ENCODE data around the gene SFT2D1.

SFT2D1 gene

GRCh38 chr6:166277018-166277417 lies 65.3 kb downstream of the SFT2D1 start:
- TF ChIP-seq CTCF (IDR thresholded peaks at IDR 0.05; ENCODE audit: low read length, missing control alignments), result no peak
- peak; percentile 8 for DNase-seq (ENCODE audit: low read depth)
- no peak overlapping the region for H3K4me3 ChIP-seq (replicated peaks; ENCODE audit: low read depth, low read length)

- TF ChIP-seq CTCF (IDR thresholded peaks at IDR 0.05; ENCODE audit: low read length, missing control alignments), result peak; percentile 74
Observed at GRCh38 chr6:166275714-166276166, 66.6 kb downstream of the SFT2D1 start.

GRCh38 chr6:166274739-166275370 lies 67.5 kb downstream of the SFT2D1 start:
- no peak for TF ChIP-seq CTCF (IDR thresholded peaks at IDR 0.05; ENCODE audit: low read length, missing control alignments)
- H3K4me3 ChIP-seq (replicated peaks; ENCODE audit: low read depth, low read length), result no peak overlapping the region
- no peak for DNase-seq (ENCODE audit: low read depth)

More at GRCh38 chr6:166275714-166276166, 66.6 kb downstream of the SFT2D1 start:
- peak; percentile 50 for DNase-seq (ENCODE audit: low read depth)
- no peak overlapping the region for H3K4me3 ChIP-seq (replicated peaks; ENCODE audit: low read depth, low read length)

GRCh38 chr6:166274163-166274562 lies 68.2 kb downstream of the SFT2D1 start:
- DNase-seq (ENCODE audit: low read depth), result no peak
- TF ChIP-seq CTCF (IDR thresholded peaks at IDR 0.05; ENCODE audit: low read length, missing control alignments), result no peak
- H3K4me3 ChIP-seq (replicated peaks; ENCODE audit: low read depth, low read length), result no peak overlapping the region

GRCh38 chr6:166271376-166271765 lies 71.0 kb downstream of the SFT2D1 start:
- H3K4me3 ChIP-seq (replicated peaks; ENCODE audit: low read depth, low read length), result no peak overlapping the region
- DNase-seq (ENCODE audit: low read depth), result no peak

GRCh38 chr6:166270706-166271375 lies 71.5 kb downstream of the SFT2D1 start:
- no peak for DNase-seq (ENCODE audit: low read depth)
- H3K4me3 ChIP-seq (replicated peaks; ENCODE audit: low read depth, low read length), result no peak overlapping the region
- no peak for TF ChIP-seq CTCF (IDR thresholded peaks at IDR 0.05; ENCODE audit: low read length, missing control alignments)

More at GRCh38 chr6:166271376-166271765, 71.0 kb downstream of the SFT2D1 start:
- no peak for TF ChIP-seq CTCF (IDR thresholded peaks at IDR 0.05; ENCODE audit: low read length, missing control alignments)

All from fibroblast of pulmonary artery (primary cell).